ENCODE data around the gene ADAMTSL4.

DNA sequence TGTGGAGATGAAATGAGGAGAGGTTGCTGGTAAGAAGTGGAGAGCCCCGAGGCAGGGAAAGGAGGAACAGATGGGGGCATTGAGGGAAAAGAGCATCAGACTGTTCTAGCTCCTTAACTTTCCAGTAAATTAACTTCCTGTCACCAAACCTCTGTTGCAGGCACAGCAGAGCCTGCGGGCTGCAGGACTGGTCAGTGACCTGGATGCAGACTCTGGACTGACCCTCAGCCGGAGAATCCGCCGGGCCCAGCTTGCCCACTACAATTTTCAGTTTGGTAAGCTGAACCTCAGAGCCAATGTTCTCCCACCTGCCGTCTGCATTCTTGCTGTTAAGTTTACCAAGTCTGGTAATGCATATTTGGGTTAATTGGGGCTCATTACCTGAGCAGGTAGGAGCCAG, 43.8 kb upstream of the ADAMTSL4 start:
- TF ChIP-seq, protein P1, sequence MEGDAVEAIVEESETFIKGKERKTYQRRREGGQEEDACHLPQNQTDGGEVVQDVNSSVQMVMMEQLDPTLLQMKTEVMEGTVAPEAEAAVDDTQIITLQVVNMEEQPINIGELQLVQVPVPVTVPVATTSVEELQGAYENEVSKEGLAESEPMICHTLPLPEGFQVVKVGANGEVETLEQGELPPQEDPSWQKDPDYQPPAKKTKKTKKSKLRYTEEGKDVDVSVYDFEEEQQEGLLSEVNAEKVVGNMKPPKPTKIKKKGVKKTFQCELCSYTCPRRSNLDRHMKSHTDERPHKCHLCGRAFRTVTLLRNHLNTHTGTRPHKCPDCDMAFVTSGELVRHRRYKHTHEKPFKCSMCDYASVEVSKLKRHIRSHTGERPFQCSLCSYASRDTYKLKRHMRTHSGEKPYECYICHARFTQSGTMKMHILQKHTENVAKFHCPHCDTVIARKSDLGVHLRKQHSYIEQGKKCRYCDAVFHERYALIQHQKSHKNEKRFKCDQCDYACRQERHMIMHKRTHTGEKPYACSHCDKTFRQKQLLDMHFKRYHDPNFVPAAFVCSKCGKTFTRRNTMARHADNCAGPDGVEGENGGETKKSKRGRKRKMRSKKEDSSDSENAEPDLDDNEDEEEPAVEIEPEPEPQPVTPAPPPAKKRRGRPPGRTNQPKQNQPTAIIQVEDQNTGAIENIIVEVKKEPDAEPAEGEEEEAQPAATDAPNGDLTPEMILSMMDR (IDR thresholded peaks at IDR 0.05), result no peak
- TF ChIP-seq POLR2A (IDR thresholded peaks at IDR 0.05), result no peak
